Renal pelvis (tissue), 12 donors: ENCODE data around the gene PVALEF. TPM values are rescaled to one million over a fixed set of nuclear protein-coding genes. Genes with fewer than 3 reads are reported as not detected.

Source experiments
- DNase-seq: peaks from one replicate; pipeline ENCODE4 v3.0.0-alpha.2; 2013
- long read RNA-seq, 16 experiments: transcript quantifications; one replicate each; lab custom pipeline, GENCODE V29; 2026
- polyA plus RNA-seq, 3 donors: library from polyadenylated mRNA; unstranded; fragments of 120-200 nt; gene quantifications; one replicate each; pipeline ENCODE4 v1.2.1, GENCODE V29; 2013; ENCODE audit not compliant: insufficient read length in 3 of 3

The PVALEF gene
- polyA plus RNA-seq: under 1 TPM; 0.09 to 0.90 (median 0.33) TPM
- long read RNA-seq, donor 1: 0 reads
- long read RNA-seq, donor 2: 0 reads
- long read RNA-seq, donor 3: 0 reads
- long read RNA-seq, donor 4: 0 reads
- long read RNA-seq, donor 5: 0 reads
- long read RNA-seq, donor 6: 0 reads
- long read RNA-seq, donor 7: 0 reads
- long read RNA-seq, donor 8: 0 reads
- long read RNA-seq, donor 9: 0 reads
- long read RNA-seq, donor 10: 0 reads
- long read RNA-seq, donor 11: 0 reads
- long read RNA-seq, donor 12: 0 reads
- long read RNA-seq, donor 13: 0 reads
- long read RNA-seq, donor 14: 0 reads
- long read RNA-seq, donor 15: 0 reads
- long read RNA-seq, donor 16: 0 reads

DNA sequence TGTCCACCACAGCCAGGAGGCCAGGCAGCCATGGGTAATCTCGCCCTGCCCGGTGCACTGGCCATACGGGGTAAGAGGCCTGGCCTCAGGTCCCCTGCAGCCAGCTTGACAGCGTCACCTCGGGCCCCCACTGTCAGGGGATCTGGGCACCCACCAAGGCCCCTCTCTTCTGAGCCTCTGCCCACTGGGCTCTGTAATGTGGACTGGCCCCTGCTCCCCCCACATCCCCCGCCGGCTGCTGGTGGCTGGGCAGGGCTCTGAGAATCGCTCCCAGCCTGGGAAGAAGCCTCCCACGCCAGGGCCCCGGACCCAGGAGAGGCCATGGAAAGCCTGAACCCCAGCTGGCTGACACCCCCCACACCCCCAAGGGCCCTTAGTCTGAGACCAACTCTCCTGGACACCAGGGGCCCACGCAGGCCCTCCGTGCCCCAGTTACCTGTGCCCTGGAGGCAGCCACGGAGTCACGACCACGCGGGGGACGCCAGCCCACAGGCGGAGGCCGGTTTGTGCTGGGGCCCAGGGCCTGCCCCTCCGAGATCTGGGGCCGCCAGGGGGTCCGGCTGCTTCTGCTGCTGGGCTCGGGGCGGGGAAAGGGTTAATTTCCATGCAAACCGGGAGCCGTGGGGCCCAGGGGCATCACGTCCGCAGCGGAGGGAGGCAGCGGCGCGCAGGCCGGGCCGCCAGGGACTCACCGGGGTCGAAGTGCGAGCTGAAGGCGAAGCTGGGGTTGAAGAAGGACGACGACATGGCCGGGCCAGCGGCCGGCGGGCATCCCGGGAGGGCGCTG, at the start of gene PVALEF:
Gene PVALEF (plus strand): TSS at position 262 of the 787 bp plus-strand sequence. CDS start 15,720 bp downstream, outside the sequence.
- no peak for DNase-seq

- DNase-seq: no peak
Observed at GRCh38 chr17:81115749-81116464, 49.4 kb upstream of the PVALEF start.

- no peak for DNase-seq
Observed at GRCh38 chr17:81116704-81117103, 48.6 kb upstream of the PVALEF start.

- no peak for DNase-seq
Observed at GRCh38 chr17:81117672-81118198, 47.6 kb upstream of the PVALEF start.

- DNase-seq: no peak
Observed at GRCh38 chr17:81118308-81119221, 46.7 kb upstream of the PVALEF start.

DNA sequence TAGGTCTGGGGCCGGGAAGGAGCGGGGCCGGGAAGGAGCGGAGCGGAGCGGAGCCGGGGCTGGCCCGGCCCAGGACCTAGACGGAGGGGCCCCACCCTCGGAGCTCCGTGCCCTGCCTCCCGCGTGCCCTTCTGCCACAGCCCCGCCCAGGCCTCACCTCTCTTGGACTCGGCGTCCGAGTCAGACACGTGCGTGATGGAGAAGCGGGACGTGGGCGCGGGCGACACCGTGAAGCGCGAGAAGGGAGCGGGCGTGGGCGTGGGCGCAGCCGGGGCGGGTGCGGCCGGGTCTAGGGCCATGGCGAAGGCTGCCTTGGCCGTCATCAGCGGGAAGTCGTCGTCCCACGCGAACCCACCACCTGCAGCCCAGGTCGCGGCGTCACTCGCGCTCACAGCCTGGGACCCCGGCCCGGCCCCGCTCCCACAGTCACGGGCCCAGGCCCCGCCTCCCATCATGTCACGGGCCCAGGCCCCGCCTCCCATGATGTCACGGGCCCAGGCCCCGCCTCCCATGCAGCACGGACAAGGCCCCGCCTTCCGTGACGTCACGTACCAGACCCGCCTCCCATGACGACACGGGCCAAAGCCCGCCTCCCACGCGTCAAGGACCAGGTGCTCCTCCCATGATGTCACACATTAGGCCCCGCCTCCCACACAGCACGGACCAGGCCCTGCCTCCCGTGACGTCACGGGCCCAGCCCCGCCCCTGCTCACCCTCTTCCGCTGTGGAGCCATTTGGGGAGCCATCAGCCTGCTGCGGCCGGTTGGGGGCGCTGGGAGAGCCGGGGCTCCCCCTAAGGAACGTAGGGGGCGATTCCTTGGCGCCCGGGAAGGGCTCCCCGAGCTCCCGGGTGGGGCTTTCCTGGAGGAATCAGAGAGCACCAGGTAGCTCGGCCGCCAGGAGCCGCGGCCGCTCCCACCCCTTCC, 45.8 kb upstream of the PVALEF start:
- DNase-seq: peak; percentile 80

DNA sequence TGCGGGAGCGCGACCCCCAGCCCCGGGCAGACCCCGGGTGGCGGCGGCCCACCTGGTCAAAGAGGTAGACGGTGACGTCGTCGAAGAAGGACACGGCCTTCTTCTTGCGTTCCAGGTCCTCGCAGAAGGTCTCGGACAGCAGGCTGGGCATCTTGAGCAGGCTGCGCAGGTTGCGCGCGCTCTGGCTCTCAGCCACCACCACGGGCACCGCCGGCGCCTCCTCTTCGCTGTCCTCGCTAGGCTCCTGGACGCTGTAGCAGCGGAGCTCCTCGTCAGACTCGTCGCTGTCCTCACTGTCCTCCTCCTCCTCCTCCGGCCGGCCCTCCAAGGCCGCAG, 45.2 kb upstream of the PVALEF start:
- no peak for DNase-seq

DNA sequence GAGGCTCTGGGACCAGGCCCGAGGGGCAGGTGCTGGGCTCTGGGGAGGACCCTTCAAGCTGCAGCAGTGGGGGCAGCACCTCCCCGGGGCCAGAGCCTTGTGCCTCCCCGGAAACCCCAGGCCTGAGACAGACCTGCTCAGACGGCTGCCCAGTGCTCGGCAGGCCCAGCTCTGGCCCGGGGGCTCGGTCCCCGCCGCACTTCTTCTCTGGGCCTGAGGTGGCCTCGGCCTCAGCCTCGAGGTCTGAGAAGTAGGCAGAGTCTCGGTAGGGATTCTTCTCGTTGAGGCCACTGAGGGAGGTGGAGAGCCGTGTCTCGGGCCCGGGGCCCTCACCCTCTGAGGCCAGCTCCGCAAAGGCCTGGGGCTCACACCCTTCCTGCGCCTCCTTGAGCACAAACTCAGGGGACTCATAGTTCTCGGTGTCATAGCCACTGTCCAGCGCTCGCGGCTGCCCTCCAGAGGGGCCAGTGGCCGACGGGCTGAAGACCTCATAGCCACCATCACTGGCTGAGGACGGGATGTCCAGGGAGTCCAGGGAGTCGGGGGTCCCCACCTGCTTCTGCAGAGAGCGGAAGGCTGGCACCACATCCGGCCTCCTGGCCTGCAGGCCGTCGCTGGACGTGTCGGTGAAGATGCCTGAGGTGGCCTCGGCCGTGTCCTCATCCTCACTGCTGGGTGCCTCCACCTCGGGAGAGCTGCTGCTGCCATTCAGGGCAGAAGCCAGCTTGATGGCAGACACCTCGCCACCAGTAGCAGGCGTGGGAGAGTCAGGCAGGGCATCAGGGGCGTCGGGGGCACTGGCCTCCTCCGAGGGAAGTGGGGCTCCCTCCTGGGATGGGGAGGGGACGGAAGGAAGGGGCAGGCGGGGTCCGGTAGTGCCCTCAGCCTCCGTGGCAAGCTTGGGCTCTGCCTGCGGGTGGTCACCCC, 44.3 kb upstream of the PVALEF start:
- no peak for DNase-seq

DNA sequence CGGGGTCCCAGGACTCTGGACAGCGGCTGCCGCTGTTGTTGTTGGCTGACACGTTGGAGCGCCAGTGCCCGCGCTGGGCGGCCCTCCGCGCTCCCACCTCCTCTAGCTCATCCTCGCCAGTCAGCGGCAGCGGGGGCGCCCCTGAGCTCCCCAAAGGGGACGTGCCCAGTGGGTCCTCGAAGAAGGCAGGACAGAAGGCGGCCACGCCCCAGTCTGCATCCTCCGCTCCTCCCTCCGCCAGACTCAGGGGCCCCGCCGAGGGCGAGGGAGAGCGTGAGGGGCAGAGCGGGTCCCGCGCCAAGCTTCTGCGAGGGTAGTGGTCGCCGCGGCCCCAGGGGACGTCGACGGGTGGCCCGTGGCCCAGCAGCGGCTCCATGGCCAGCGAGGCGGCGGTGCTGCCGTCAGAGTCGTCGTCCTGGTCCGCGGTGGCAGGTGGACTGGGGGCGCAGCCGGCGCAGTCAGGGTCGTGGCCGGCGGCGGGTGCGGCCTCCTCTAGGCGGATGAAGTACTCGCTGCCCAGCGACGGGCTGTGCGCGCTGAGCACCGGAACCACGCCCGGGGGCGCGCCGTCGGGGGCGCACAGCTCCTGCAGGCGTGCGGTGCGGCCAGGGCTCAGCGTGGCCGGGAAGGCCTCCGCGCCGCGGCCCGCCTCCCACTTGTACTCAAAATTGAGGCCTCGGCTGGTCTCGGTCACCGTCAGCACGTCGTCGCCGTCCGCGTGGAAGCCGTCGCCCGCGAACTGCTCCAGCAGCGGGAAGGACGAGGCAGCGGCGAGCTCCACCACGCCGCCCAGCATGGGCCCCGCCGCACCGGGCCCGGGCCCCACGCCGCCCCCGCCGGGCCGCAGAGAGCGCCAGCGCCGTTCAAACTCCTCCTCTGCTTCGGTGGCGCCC, 43.2 kb upstream of the PVALEF start:
- no peak for DNase-seq

- no peak for DNase-seq
Observed at GRCh38 chr17:81123052-81124048, 42.0 kb upstream of the PVALEF start.

DNA sequence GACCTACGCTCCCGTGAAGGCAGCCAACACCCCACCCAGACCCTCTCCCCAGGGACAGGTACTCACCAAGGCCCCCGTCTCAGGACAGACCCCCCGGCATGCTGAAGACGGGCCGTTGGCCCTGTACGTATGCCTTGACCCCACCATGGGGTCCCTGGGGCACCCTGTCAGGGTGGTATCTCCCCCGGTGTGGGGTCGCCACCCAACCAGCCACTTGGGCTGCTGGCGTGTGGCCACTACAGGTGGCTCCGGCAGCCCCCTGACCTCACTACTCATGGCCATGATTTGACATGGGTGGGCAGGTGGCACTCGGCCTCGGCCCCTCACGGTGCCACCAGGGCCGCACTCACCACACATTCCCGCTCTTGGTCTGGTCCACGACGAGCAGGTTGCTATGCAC, 40.9 kb upstream of the PVALEF start:
- no peak for DNase-seq

DNA sequence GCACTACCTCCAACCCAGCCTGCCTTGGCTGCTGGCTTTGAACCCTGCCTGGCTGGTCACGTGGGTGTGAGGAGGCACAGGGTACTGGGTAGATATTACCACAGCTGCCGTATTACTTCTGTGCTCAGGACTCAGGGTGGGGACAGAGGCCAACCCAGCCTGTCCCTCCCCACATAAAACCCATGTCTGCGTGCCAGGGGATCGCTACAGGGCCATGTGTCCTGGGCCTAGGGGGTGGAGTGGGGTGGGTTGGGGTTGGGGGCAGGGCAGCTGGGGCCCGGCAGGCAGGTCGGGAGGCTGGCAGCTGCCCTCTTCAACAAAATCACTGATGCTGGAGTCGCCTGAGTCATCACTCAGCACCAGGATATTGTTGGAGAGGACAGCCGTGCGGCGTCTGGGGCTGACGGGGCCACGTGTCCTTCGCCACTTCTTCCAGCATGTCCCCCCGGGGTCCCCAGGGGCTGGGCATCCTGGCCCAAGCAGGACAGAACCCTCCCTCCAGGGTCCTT, 39.7 kb upstream of the PVALEF start:
- no peak for DNase-seq

- no peak for DNase-seq
Observed at GRCh38 chr17:81126281-81127132, 38.8 kb upstream of the PVALEF start.

GRCh38 chr17:81127133-81127455, 38.2 kb upstream of the PVALEF start:
- no peak for DNase-seq

DNA sequence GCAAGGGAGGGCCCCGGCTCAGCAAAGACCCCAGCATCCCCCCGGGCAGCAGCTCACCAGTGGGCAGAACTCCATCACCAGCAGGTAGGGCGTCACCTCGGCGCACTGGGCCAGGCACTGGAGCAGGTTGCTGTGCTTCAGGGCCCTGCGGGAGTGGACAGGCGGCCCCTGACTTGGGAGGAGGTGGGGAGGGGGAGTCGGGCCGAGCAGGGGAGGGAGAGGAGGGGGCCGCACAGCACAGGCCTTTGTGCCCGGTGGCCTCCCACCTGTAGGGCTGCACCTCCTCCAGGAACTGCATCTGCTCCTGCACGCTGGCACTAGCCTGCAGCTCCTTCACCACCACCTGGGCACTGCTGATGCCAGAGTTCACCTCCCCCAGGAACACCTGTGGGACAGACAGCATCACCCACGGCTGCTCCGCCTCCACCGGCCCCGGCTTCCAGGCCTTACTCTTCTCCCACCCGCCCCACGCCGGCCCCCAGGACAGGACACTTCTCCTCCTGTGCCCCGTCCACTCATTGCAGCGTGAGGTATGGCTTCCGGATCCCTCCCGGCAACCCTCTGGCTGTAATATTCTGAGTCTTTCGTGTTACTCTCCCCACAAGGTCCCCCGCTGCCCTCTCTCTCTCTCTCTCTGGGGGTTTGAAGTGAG, 37.7 kb upstream of the PVALEF start:
- no peak for DNase-seq
